Spleen (tissue), 11 donors: ENCODE data around the gene CDA. TPM values are rescaled to one million over a fixed set of nuclear protein-coding genes. Genes with fewer than 3 reads are reported as not detected.

ENCODE experiments used
- DNase-seq: peaks from one replicate; pipeline ENCODE4 v3.0.0-alpha.2; 2020
- H3K27ac ChIP-seq, 8 donors: fragments of 200-600 bp; sonication (generic) in 7 of 8; 1 replicate in 4 of 8; 2 replicates in 4 of 8; pipeline versions ENCODE4 v1.5.0 to v1.8.0; 2016 to 2021; ENCODE audit warnings: inconsistent platforms in 4 of 8, mild to moderate bottlenecking in 4 of 8, moderate library complexity in 1 of 8
- H3K27me3 ChIP-seq, 7 donors: fragments of 200-600 bp; sonication (generic) in 6 of 7; replicated peaks in 1 of 7; 1 replicate in 4 of 7; 2 replicates in 3 of 7; pipeline versions ENCODE4 v1.5.0 to v1.8.0; 2016 to 2021; ENCODE audit warnings: inconsistent platforms in 3 of 7, mild to moderate bottlenecking in 1 of 7
- H3K36me3 ChIP-seq, 6 donors: fragments of 200-600 bp; sonication (generic) in 5 of 6; 1 replicate in 4 of 6; 2 replicates in 2 of 6; pipeline versions ENCODE4 v1.5.0 to v1.8.0; 2016 to 2021; ENCODE audit warnings: inconsistent platforms in 2 of 6
- H3K4me1 ChIP-seq, 6 donors: fragments of 200-600 bp; sonication (generic) in 5 of 6; 1 replicate in 3 of 6; 2 replicates in 3 of 6; pipeline versions ENCODE4 v1.5.0 to v1.8.0; 2016 to 2021; ENCODE audit warnings: inconsistent platforms in 3 of 6
- H3K4me3 ChIP-seq, 8 donors: fragments of 200-600 bp; sonication (generic) in 7 of 8; 1 replicate in 4 of 8; 2 replicates in 4 of 8; pipeline versions ENCODE4 v1.5.0 to v1.8.0; 2016 to 2021; ENCODE audit warnings: inconsistent platforms in 4 of 8, mild to moderate bottlenecking in 4 of 8, moderate library complexity in 2 of 8
- H3K9me3 ChIP-seq, 8 donors: fragments of 200-600 bp; sonication (generic) in 7 of 8; 1 replicate in 4 of 8; 2 replicates in 4 of 8; pipeline versions ENCODE4 v1.5.0 to v1.8.0; 2016 to 2021; ENCODE audit warnings: inconsistent platforms in 4 of 8
- POLR2A ChIP-seq, 3 donors: fragments of 450-650 bp; IDR thresholded peaks; one replicate each; pipeline ENCODE4 v1.5.1; 2017; ENCODE audit warnings: antibody characterized with exemption in 3 of 3, mild to moderate bottlenecking in 1 of 3
- POLR2AphosphoS5 ChIP-seq, 3 donors: sonication (generic); formaldehyde crosslinking; IDR thresholded peaks; one replicate each; pipeline ENCODE4 v1.5.1; 2017; ENCODE audit warnings: antibody characterized with exemption in 3 of 3
- WGBS, 5 donors: extraction: QIAGEN DNeasy Blood & Tissue Kit in 3 of 5; methylation state at CpG; one replicate each; pipeline versions ENCODE4 v1.1.5 to v1.1.7; 2013 to 2018; 5-methylcytosine and 5-hydroxymethylcytosine counted together
- intact Hi-C: fragments of 100-400 bp; cut with DNase I; formaldehyde crosslinking; loops from one replicate; pipeline ENCODE4 v1.15.0; 2023; ENCODE audit warnings: low total_unique reads
- polyA plus RNA-seq, 3 donors: library from polyadenylated mRNA; stranded (reverse); fragments of 200-250 nt; gene quantifications; one replicate each; pipeline ENCODE4 v1.2.1, GENCODE V29; 2013
- total RNA-seq, 7 donors: library from RNA; depleted of rRNA in 3 of 7; stranded (reverse); fragments of >200 nt in 3 of 7; fragmentation: NEBNext Ultra II Directional in 4 of 7; extraction: Animal tissue kit (Norgen Biotek cat#: 25700) in 4 of 7; gene quantifications; one replicate each; pipeline versions ENCODE4 v1.1.0 to v1.2.1, GENCODE V29; 2016 to 2021
- TF ChIP-seq, protein P1 (sequence below), 11 experiments: fragments of 200-600 bp in 7 of 11; fragments of 450-650 bp in 4 of 11; sonication (generic) in 4 of 11; IDR thresholded peaks in 8 of 11; conservative IDR thresholded peaks in 3 of 11; 1 replicate in 7 of 11; 2 replicates in 4 of 11; pipeline versions ENCODE4 v1.4.0 to v1.8.0; 2016 to 2021; ENCODE audit warnings: antibody characterized with exemption in 11 of 11, inconsistent platforms in 4 of 11, mild to moderate bottlenecking in 1 of 11
- donor health status: healthy with polysubstance abuse.
- donor health status: DM: no; HTN: no; CAD: no; lungs with moderate emphysema.
- donor health status: DM: no; HTN: no; CAD: no.
- donor health status: Bipolar disorder and iron deficiency.
- donor health status: healthy.
- donor health status: DM: no; HTN: no; CAD: no.
- donor health status: DM: yes; HTN: yes; CAD: no.

Gene CDA
- total and polyA plus RNA-seq, 10 donors, result 4.2 to 47.2 (median 15.6) TPM

DNA sequence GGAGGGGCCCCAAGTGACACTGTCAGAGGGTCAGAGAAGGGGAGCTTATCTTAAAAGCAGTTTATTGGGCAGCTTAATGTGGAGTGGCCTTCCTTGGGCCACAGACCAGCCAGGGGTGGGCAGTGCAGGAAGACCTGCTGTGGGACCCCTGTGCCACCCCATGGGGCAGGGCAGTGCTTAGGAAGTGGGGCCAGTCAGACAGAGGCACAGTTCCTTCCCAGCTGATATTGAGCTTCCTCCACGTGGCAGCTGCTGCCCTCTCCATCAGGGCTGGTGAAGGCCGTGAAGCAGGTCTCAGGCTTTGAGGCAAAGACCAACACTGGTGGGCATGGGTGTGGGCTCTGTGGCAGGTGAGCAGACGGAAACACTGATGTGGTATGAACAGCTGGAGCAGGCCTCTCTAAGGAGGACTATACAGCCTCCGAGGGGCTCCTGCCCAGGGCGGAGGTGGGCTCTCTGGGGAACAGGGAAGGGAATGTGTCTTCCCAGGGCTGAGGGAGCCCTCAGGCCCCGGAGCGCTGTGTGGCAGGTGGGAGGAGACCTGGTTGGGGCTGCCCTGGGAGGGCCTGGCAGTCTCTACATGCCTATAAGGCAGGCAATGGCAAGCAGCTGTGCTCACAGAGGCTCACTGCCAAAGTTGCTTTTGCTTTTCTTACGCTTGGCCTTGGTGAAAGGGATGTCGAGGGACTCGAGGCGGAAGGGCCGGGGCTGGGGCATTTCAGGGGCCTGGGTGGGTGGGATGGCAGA, 75.2 kb downstream of the CDA start:
- DNase-seq, result peak; percentile 83
- Histone ChIP-seq H3K4me3 (peak overlapping the region in 1 of 8 donors; percentile 5), H3K27me3 (no peaks in the 10 kb centered on the region), H3K27ac (peak overlapping the region in 7 of 8 donors; percentile 55 to 92 (median 88)), H3K36me3 (peaks cover 0 to 29% (median 0%) of the 10 kb centered on the region in 6 donors), H3K4me1 (peaks cover 21 to 77% (median 50%) of the 10 kb centered on the region in 6 donors), H3K9me3 (no peaks in the 10 kb centered on the region)
- 67 to 88% (median 68%) methylated on average over 10 to 12 of the region's 12 CpGs for WGBS, 5 donors
- intact Hi-C loops, result no loop called here
- TF ChIP-seq POLR2A (IDR thresholded peaks at IDR 0.05) (no peak), POLR2AphosphoS5 (IDR thresholded peaks at IDR 0.05) (peak; percentile 87 to 92 (median 89))

DNA sequence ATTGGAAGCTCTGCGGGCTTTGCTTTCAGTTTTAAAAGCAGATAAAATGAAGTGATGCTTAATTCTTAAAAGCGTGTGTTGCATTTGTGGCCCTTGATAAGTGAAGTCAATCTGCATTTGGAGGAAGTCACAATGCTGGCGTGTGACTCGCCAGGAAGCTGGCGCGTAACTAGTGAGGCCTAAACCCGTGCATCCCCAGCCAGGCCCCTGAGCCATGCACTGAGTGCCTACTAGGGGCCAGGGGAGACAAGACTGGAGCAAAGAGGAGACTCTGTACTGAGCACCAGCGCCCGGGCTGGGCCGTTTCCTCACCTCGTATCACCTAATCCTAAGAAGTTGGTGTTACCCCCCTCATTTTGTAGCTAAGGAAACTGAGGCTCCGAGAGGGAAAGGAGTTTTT, 76.8 kb downstream of the CDA start:
- Histone ChIP-seq H3K27ac (peak overlapping the region; percentile 12 to 90 (median 73)), H3K36me3 (peaks cover 0 to 31% (median 0%) of the 10 kb centered on the region in 6 donors), H3K4me3 (no peak overlapping the region), H3K4me1 (peaks cover 5 to 61% (median 34%) of the 10 kb centered on the region in 6 donors), H3K9me3 (no peaks in the 10 kb centered on the region), H3K27me3 (no peaks in the 10 kb centered on the region)
- intact Hi-C loops, result no loop called here
- no peak for TF ChIP-seq POLR2A (IDR thresholded peaks at IDR 0.05)
- no peak for DNase-seq
- WGBS, 5 donors, result 59 to 72% (median 70%) methylated on average over 10 to 12 of the region's 12 CpGs

DNA sequence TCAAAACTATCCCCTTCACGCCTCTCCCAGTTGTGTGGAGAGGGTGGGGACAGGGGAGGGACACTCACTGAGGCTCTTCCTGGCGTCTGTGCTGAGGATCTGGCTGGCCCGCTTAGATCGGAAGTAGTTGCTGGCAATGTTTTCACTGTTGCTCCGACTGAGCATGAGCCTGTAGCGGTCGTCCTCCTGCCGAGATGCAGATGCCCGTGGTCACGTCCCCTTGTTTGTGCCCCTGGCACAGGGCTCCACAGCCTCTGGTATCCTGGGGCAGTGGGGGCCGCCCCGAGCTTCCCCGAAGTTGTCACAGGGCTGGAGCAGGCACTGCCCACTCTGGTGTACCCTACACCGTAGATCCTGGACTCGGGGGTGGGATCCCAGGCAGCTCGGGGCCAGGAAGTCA, 77.2 kb downstream of the CDA start:
- DNase-seq, result no peak
- peaks cover 5 to 58% (median 32%) of the 10 kb centered on the region in 6 donors for H3K4me1 ChIP-seq
- peak overlapping the region; percentile 5 to 90 (median 73) for H3K27ac ChIP-seq
- no peaks in the 10 kb centered on the region for H3K9me3 ChIP-seq
- 56 to 81% (median 72%) methylated on average over 8 to 16 of the region's 16 CpGs for WGBS, 5 donors
- H3K4me3 ChIP-seq, result no peak overlapping the region
- peaks cover 0 to 35% (median 0%) of the 10 kb centered on the region in 6 donors for H3K36me3 ChIP-seq
- TF ChIP-seq, protein P1, sequence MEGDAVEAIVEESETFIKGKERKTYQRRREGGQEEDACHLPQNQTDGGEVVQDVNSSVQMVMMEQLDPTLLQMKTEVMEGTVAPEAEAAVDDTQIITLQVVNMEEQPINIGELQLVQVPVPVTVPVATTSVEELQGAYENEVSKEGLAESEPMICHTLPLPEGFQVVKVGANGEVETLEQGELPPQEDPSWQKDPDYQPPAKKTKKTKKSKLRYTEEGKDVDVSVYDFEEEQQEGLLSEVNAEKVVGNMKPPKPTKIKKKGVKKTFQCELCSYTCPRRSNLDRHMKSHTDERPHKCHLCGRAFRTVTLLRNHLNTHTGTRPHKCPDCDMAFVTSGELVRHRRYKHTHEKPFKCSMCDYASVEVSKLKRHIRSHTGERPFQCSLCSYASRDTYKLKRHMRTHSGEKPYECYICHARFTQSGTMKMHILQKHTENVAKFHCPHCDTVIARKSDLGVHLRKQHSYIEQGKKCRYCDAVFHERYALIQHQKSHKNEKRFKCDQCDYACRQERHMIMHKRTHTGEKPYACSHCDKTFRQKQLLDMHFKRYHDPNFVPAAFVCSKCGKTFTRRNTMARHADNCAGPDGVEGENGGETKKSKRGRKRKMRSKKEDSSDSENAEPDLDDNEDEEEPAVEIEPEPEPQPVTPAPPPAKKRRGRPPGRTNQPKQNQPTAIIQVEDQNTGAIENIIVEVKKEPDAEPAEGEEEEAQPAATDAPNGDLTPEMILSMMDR (IDR thresholded peaks at IDR 0.05 in 8 of 11, conservative IDR thresholded peaks at IDR 0.05 in 3 of 11), result no peak
- TF ChIP-seq POLR2AphosphoS5 (IDR thresholded peaks at IDR 0.05) (peak; percentile 53 to 80 (median 67)), POLR2A (IDR thresholded peaks at IDR 0.05) (no peak)
- intact Hi-C loops, result no loop called here
- H3K27me3 ChIP-seq, result no peaks in the 10 kb centered on the region

DNA sequence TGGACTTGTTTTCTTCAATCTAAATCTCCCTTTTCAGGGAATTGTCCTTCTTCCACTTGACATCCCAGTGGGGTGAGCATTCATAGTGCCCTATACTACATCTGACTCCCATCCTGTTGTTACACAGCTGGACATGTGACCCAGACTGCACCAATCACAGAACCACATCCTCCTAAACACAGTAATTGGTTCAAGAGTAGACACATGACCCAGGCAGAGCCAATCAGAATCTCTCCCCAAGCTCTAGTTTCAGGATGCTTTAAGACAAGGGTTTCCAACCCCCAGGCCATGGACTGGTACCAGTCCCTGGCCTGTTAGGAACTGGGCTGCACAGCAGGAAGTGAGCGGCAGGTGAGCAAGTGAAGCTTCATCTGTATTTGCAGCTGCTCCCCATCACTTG, 77.9 kb downstream of the CDA start:
- H3K27ac ChIP-seq, result peak overlapping the region in 7 of 8 donors; percentile 12 to 90 (median 75)
- DNase-seq, result no peak
- H3K27me3 ChIP-seq, result no peaks in the 10 kb centered on the region
- H3K9me3 ChIP-seq, result no peaks in the 10 kb centered on the region
- TF ChIP-seq POLR2A (IDR thresholded peaks at IDR 0.05) (no peak), POLR2AphosphoS5 (IDR thresholded peaks at IDR 0.05) (no peak)
- TF ChIP-seq, protein P1 (IDR thresholded peaks at IDR 0.05 in 8 of 11, conservative IDR thresholded peaks at IDR 0.05 in 3 of 11), result no peak
- peaks cover 0 to 42% (median 2%) of the 10 kb centered on the region in 6 donors for H3K36me3 ChIP-seq
- H3K4me3 ChIP-seq, result no peak overlapping the region
- 99 to 100% (median 100%) methylated on average over 1 of the region's 1 CpG for WGBS, 5 donors
- peaks cover 5 to 53% (median 29%) of the 10 kb centered on the region in 6 donors for H3K4me1 ChIP-seq
- intact Hi-C loops, result no loop called here

Other genes starting within 250 kb of the CDA start
- 10 to 100 TPM in 5 of 7 donors, 1 to 10 TPM in 2; 6.7 to 17.2 (median 11.1) TPM for gene CAMK2N1, start 102.9 kb upstream of the CDA start, total RNA-seq
- 1 to 10 TPM; 3.6 to 4.9 (median 4.5) TPM for gene CAMK2N1, start 102.9 kb upstream of the CDA start, polyA plus RNA-seq
- 10 to 100 TPM; 20.1 to 32.3 (median 25.0) TPM for gene MUL1, start 80.9 kb upstream of the CDA start, total RNA-seq
- 1 to 10 TPM; 2.9 to 9.2 (median 7.3) TPM for gene MUL1, start 80.9 kb upstream of the CDA start, polyA plus RNA-seq
- gene FAM43B, start 36.5 kb upstream of the CDA start, total RNA-seq, result under 1 TPM; 0.27 to 0.97 (median 0.79) TPM
- gene FAM43B, start 36.5 kb upstream of the CDA start, polyA plus RNA-seq, result under 1 TPM; 0.11 to 0.24 (median 0.22) TPM
- gene PINK1, start 44.4 kb downstream of the CDA start, total RNA-seq, result 10 to 100 TPM; 34.3 to 73.4 (median 52.9) TPM
- gene PINK1, start 44.4 kb downstream of the CDA start, polyA plus RNA-seq, result 10 to 100 TPM; 20.3 to 42.8 (median 23.3) TPM
- gene DDOST, start 72.3 kb downstream of the CDA start, total RNA-seq, result 100 to 1,000 TPM; 121 to 194 (median 163) TPM
- gene DDOST, start 72.3 kb downstream of the CDA start, polyA plus RNA-seq, result 100 to 1,000 TPM; 107 to 139 (median 114) TPM
- 10 to 100 TPM; 15.4 to 82.2 (median 57.6) TPM for gene KIF17, start 128.9 kb downstream of the CDA start, total RNA-seq
- gene KIF17, start 128.9 kb downstream of the CDA start, polyA plus RNA-seq, result 10 to 100 TPM in 1 of 3 donors, 1 to 10 TPM in 2; 8.3 to 41.4 (median 8.7) TPM
- gene SH2D5, start 143.6 kb downstream of the CDA start, total RNA-seq, result under 1 TPM in 2 of 7 donors, not detected in 5; 0.10 to 0.22 TPM
- gene SH2D5, start 143.6 kb downstream of the CDA start, polyA plus RNA-seq, result under 1 TPM; 0.02 to 0.05 (median 0.03) TPM
- 100 to 1,000 TPM; 170 to 272 (median 199) TPM for gene HP1BP3, start 198.2 kb downstream of the CDA start, total RNA-seq
- gene HP1BP3, start 198.2 kb downstream of the CDA start, polyA plus RNA-seq, result 10 to 100 TPM; 47.3 to 80.3 (median 65.8) TPM